ENCODE measurements around the gene ZWILCH. TPM values are rescaled to one million over a fixed set of nuclear protein-coding genes. Genes with fewer than 3 reads are reported as not detected.

The ZWILCH gene
- total and polyA plus RNA-seq, 2 of the 4 experiments (the other 2 are of a cell fraction) = 10.5 to 22.2 TPM

DNA sequence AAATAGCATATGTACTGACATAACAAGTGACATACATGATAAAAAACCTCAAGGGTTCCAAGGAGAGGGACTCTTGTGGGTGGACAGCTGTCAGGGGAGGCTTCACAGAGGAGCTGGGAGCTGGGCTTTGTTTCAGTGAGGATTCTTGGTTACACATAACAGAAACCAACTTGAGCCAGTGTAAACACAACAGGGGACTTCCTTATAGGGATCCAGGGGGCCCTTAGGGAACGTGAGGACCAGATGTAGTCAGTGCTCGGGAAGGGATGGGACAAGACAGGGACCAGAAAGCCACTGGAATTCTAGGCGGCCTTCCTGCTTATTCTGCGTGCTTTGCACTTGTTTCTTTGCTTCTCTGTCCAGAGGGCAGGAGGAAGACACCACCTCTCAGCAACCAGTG, 42.5 kb upstream of the ZWILCH start:
- dilution Hi-C loops (cut with HindIII; ENCODE audit: low sequenced_read_pairs, unreplicated experiment) = no loop called here
- no peak overlapping the region for H4K5ac ChIP-seq (ENCODE audit: low read depth, low read length)
- H3K9ac ChIP-seq (ENCODE audit: low read depth, low read length) = no peak overlapping the region
- ChIA-PET CTCF (no interaction called here), POLR2A (ENCODE audit: unreplicated experiment) (no interaction called here)
- no peak overlapping the region for H2BK5ac ChIP-seq (ENCODE audit: low read depth, low read length, poor library complexity, severe bottlenecking)
- no peak overlapping the region for H2BK20ac ChIP-seq (ENCODE audit: low read depth, low read length)
- no peak overlapping the region for H4K8ac ChIP-seq (ENCODE audit: low read depth in 2 of 2, low read length in 2 of 2)
- no peaks in the 10 kb centered on the region for H3K27me3 ChIP-seq (ENCODE audit: control insufficient read depth, insufficient read depth, low read length)
- peaks cover 23 to 46% of the 10 kb centered on the region in 2 experiments for H3K79me1 ChIP-seq (ENCODE audit: low read depth in 1 of 2, low read length in 2 of 2)
- no TSS peak for BruUV-seq (replicated peaks)
- ATAC-seq (ENCODE audit: low read depth) (no peak), DNase-seq (peak; percentile 12)
- H4K20me1 ChIP-seq (ENCODE audit: insufficient read depth, low read length) = peaks cover 3% of the 10 kb centered on the region; the same call in 1 of the 2 replicates
- in situ Hi-C loops (cut with MboI; ENCODE audit: low sequenced_read_pairs) = no loop called here
- no peaks in the 10 kb centered on the region for H3K9me3 ChIP-seq (ENCODE audit: control insufficient read depth, insufficient read depth, low read length)
- H3K4me1 ChIP-seq (ENCODE audit: control insufficient read depth, insufficient read depth, low read length) = peaks cover 6% of the 10 kb centered on the region
- H2BK15ac ChIP-seq (ENCODE audit: low read depth, low read length) = no peak overlapping the region
- intact Hi-C loops (cut with micrococcal nuclease) = no loop called here
- H4K91ac ChIP-seq (ENCODE audit: insufficient read depth, low read depth, low read length) = no peak overlapping the region
- H2AK5ac ChIP-seq (ENCODE audit: low read depth, low read length) = no peak overlapping the region
- no peak overlapping the region for H3K18ac ChIP-seq (ENCODE audit: low read depth, low read length)
- peaks cover 15% of the 10 kb centered on the region for H3K9me1 ChIP-seq (ENCODE audit: insufficient read depth, low read length)
- H2BK120ac ChIP-seq (ENCODE audit: low read depth, low read length) = no peak overlapping the region
- peaks cover 1% of the 10 kb centered on the region; the same call in 1 of the 2 replicates for H3K36me3 ChIP-seq (ENCODE audit: control insufficient read depth, insufficient read depth, low read length)
- H3K14ac ChIP-seq (replicated peaks; ENCODE audit: low read depth, low read length) = no peak overlapping the region
- H3K4me3 ChIP-seq (ENCODE audit: insufficient read depth, low read depth, low read length) = no peak overlapping the region
- H3K4ac ChIP-seq (ENCODE audit: low read depth, low read length) = no peak overlapping the region
- no peak overlapping the region for H3K4me2 ChIP-seq (ENCODE audit: low read depth, low read length)
- H3K23ac ChIP-seq (ENCODE audit: low read depth, low read length) = no peak overlapping the region; the same call in 1 of the 2 replicates
- no peak overlapping the region for H3K56ac ChIP-seq (ENCODE audit: extremely low read depth, insufficient read depth, low read length)
- no peak for TF ChIP-seq RCOR1 (IDR thresholded peaks at IDR 0.05; ENCODE audit: insufficient replicate concordance, low read length)
- no peak for TF ChIP-seq CEBPB (IDR thresholded peaks at IDR 0.05; ENCODE audit: low read depth, low read length)
- TF ChIP-seq, protein P1, sequence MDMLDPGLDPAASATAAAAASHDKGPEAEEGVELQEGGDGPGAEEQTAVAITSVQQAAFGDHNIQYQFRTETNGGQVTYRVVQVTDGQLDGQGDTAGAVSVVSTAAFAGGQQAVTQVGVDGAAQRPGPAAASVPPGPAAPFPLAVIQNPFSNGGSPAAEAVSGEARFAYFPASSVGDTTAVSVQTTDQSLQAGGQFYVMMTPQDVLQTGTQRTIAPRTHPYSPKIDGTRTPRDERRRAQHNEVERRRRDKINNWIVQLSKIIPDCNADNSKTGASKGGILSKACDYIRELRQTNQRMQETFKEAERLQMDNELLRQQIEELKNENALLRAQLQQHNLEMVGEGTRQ (IDR thresholded peaks at IDR 0.05; ENCODE audit: low read depth, low read length) = no peak
- no peak for TF ChIP-seq CTCF (conservative IDR thresholded peaks at IDR 0.05; ENCODE audit: low read depth, low read length)
- TF ChIP-seq CHD1 (IDR thresholded peaks at IDR 0.05; ENCODE audit: low read depth, low read length) = no peak
- no peak for TF ChIP-seq BHLHE40 (IDR thresholded peaks at IDR 0.05; ENCODE audit: low read depth, low read length)
- TF ChIP-seq SMC3 (IDR thresholded peaks at IDR 0.05; ENCODE audit: low read depth, low read length) = no peak
- TF ChIP-seq NFE2L2 (IDR thresholded peaks at IDR 0.05; ENCODE audit: low read depth, low read length) = no peak
- TF ChIP-seq, protein P2, sequence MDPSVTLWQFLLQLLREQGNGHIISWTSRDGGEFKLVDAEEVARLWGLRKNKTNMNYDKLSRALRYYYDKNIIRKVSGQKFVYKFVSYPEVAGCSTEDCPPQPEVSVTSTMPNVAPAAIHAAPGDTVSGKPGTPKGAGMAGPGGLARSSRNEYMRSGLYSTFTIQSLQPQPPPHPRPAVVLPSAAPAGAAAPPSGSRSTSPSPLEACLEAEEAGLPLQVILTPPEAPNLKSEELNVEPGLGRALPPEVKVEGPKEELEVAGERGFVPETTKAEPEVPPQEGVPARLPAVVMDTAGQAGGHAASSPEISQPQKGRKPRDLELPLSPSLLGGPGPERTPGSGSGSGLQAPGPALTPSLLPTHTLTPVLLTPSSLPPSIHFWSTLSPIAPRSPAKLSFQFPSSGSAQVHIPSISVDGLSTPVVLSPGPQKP (IDR thresholded peaks at IDR 0.05; ENCODE audit: borderline replicate concordance, low read depth, low read length) = no peak
- TF ChIP-seq MAZ (IDR thresholded peaks at IDR 0.05; ENCODE audit: borderline replicate concordance, low read depth, low read length) = no peak
- no peak for TF ChIP-seq RAD21 (IDR thresholded peaks at IDR 0.05; ENCODE audit: low read length)
- TF ChIP-seq POLR2A (IDR thresholded peaks at IDR 0.05; ENCODE audit: low read depth, low read length) = no peak
- TF ChIP-seq FOS (IDR thresholded peaks at IDR 0.05; ENCODE audit: low read depth, low read length) = no peak
- TF ChIP-seq MXI1 (IDR thresholded peaks at IDR 0.05; ENCODE audit: borderline replicate concordance, low read depth, low read length) = no peak
- TF ChIP-seq RFX5 (IDR thresholded peaks at IDR 0.05; ENCODE audit: low read depth, low read length) = no peak
- no peak for TF ChIP-seq MAFK (IDR thresholded peaks at IDR 0.05; ENCODE audit: low read depth, low read length)
- no peak overlapping the region for H2AFZ ChIP-seq (replicated peaks; ENCODE audit: low read length, poor library complexity)
- no CpG with 5 or more reads among the region's 4 CpGs for WGBS, 2 experiments (ENCODE audit: extremely low coverage in 2 of 2, insufficient read length in 1 of 2)
- H2AK9ac ChIP-seq (replicated peaks; ENCODE audit: low read depth, low read length, poor library complexity) = no peak overlapping the region
- no peak overlapping the region for H3K27ac ChIP-seq (ENCODE audit: insufficient read depth, low read length)
